Right atrium auricular region (tissue), 2 donors: ENCODE data around the gene ACSL3. TPM values are rescaled to one million over a fixed set of nuclear protein-coding genes. Genes with fewer than 3 reads are reported as not detected.
A peak's percentile ranks its signal among the peaks of the same experiment; 100 is the strongest.

Source experiments
- DNase-seq: peaks from one replicate; pipeline ENCODE4 v3.0.0-alpha.2; 2019; ENCODE audit warnings: low spot score
- H3K27ac ChIP-seq, 2 donors: fragments of 200-600 bp; sonication (generic); 1 replicate in 1 of 2; 2 replicates in 1 of 2; pipeline ENCODE4 v1.5.1; 2016 to 2019
- H3K27me3 ChIP-seq, 2 donors: fragments of 200-600 bp; sonication (generic); one replicate each; pipeline versions ENCODE4 v1.5.1 to v1.6.0; 2017 to 2019
- H3K36me3 ChIP-seq: fragments of 200-600 bp; sonication (generic); one replicate; pipeline ENCODE4 v1.5.1; 2016
- H3K4me1 ChIP-seq, 2 donors: fragments of 200-600 bp; sonication (generic); one replicate each; pipeline versions ENCODE4 v1.5.1 to v1.6.0; 2017 to 2019
- H3K4me3 ChIP-seq, 2 donors: fragments of 200-600 bp; sonication (generic); 1 replicate in 1 of 2; 2 replicates in 1 of 2; pipeline ENCODE4 v1.5.1; 2017 to 2019; ENCODE audit warnings: mild to moderate bottlenecking in 1 of 2, moderate library complexity in 1 of 2
- H3K9me3 ChIP-seq, 2 donors: fragments of 200-600 bp; sonication (generic); one replicate each; pipeline ENCODE4 v1.5.1; 2019
- CTCF ChIP-seq, 2 donors: fragments of 200-600 bp; sonication (generic); IDR thresholded peaks; one replicate each; pipeline ENCODE4 v1.5.1; 2019; ENCODE audit warnings: antibody characterized with exemption in 2 of 2
- total RNA-seq, 2 donors: library from RNA; depleted of rRNA; stranded (reverse); fragments of >200 nt; gene quantifications; one replicate each; pipeline ENCODE4 v1.1.0, GENCODE V29; 2016

Gene ACSL3
- total RNA-seq, 2 donors from 2014 or later = 29.0 to 35.7 TPM

- no peak overlapping the region for H3K4me3 ChIP-seq
- H3K27me3 ChIP-seq = no peaks in the 10 kb centered on the region
- peaks cover 0 to 22% of the 10 kb centered on the region in 2 donors for H3K9me3 ChIP-seq
- H3K4me1 ChIP-seq = no peaks in the 10 kb centered on the region
- no peak for TF ChIP-seq CTCF (IDR thresholded peaks at IDR 0.05)
- DNase-seq = no peak
- H3K36me3 ChIP-seq = peaks cover 43% of the 10 kb centered on the region
- no peak overlapping the region for H3K27ac ChIP-seq
These were observed 77.5 kb downstream of the ACSL3 start for GRCh38 chr2:222938327-222938726.

GRCh38 chr2:222939208-222939856, 78.5 kb downstream of the ACSL3 start:
- no peak overlapping the region for H3K4me3 ChIP-seq
- no peaks in the 10 kb centered on the region for H3K4me1 ChIP-seq
- no peak for DNase-seq
- H3K27ac ChIP-seq = no peak overlapping the region
- no peaks in the 10 kb centered on the region for H3K27me3 ChIP-seq
- H3K36me3 ChIP-seq = peaks cover 35% of the 10 kb centered on the region
- H3K9me3 ChIP-seq = peaks cover 0 to 22% of the 10 kb centered on the region in 2 donors
- TF ChIP-seq CTCF (IDR thresholded peaks at IDR 0.05) = peak in 1 of 2 donors; percentile 62

- no peak for DNase-seq
- no peak for TF ChIP-seq CTCF (IDR thresholded peaks at IDR 0.05)
- peaks cover 29% of the 10 kb centered on the region for H3K36me3 ChIP-seq
- H3K4me1 ChIP-seq = no peaks in the 10 kb centered on the region
- no peaks in the 10 kb centered on the region for H3K27me3 ChIP-seq
- no peak overlapping the region for H3K27ac ChIP-seq
- peaks cover 0 to 22% of the 10 kb centered on the region in 2 donors for H3K9me3 ChIP-seq
- H3K4me3 ChIP-seq = no peak overlapping the region
These were observed 79.1 kb downstream of the ACSL3 start for GRCh38 chr2:222939979-222940378.

- Histone ChIP-seq H3K36me3 (peaks cover 14% of the 10 kb centered on the region), H3K4me3 (no peak overlapping the region), H3K27ac (no peak overlapping the region), H3K4me1 (no peaks in the 10 kb centered on the region), H3K27me3 (no peaks in the 10 kb centered on the region), H3K9me3 (peaks cover 0 to 22% of the 10 kb centered on the region in 2 donors)
- TF ChIP-seq CTCF (IDR thresholded peaks at IDR 0.05) = no peak
- DNase-seq = no peak
These were observed 80.7 kb downstream of the ACSL3 start for GRCh38 chr2:222941510-222942032.

- TF ChIP-seq CTCF (IDR thresholded peaks at IDR 0.05) = no peak
- Histone ChIP-seq H3K36me3 (peaks cover 8% of the 10 kb centered on the region), H3K4me3 (no peak overlapping the region), H3K27ac (no peak overlapping the region), H3K4me1 (no peaks in the 10 kb centered on the region), H3K27me3 (no peaks in the 10 kb centered on the region), H3K9me3 (peaks cover 0 to 17% of the 10 kb centered on the region in 2 donors)
- no peak for DNase-seq
These were observed 81.7 kb downstream of the ACSL3 start for GRCh38 chr2:222942561-222942960.

GRCh38 chr2:222942977-222943376, 82.1 kb downstream of the ACSL3 start:
- H3K9me3 ChIP-seq = peaks cover 0 to 13% of the 10 kb centered on the region in 2 donors
- peaks cover 8% of the 10 kb centered on the region for H3K36me3 ChIP-seq
- H3K4me1 ChIP-seq = no peaks in the 10 kb centered on the region
- no peak overlapping the region for H3K4me3 ChIP-seq
- TF ChIP-seq CTCF (IDR thresholded peaks at IDR 0.05) = no peak
- H3K27ac ChIP-seq = no peak overlapping the region
- no peak for DNase-seq
- H3K27me3 ChIP-seq = no peaks in the 10 kb centered on the region
